ENCODE data around the gene IGFBP3. TPM values are rescaled to one million over a fixed set of nuclear protein-coding genes. Genes with fewer than 3 reads are reported as not detected.

The IGFBP3 gene
- total and polyA plus RNA-seq, 2 experiments from 2014 or later, result 11.2 to 11.3 TPM

DNA sequence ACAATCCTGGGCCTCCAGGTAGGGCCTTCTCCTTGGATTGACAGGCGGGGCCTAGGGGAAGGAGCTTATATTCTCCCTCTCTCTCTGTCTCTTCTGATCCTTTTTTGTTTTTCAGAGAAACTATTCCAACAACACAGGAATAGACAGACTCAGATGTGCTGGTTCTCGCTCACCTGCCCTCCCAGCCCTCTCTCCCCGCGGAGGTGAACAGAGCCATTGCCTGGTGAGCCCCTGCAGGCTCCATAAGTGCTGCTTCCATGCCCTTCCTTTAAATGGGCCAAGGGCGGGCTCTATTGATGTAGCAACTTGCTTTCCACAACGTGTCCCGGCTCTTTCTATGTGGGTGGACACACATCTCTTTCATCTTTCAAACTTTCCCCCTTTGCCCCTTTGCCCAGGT, 47.2 kb upstream of the IGFBP3 start:
- H3K27ac ChIP-seq (ENCODE audit: low read depth), result no peak overlapping the region
- H3K36me3 ChIP-seq (ENCODE audit: insufficient read depth), result no peaks in the 10 kb centered on the region
- H4K20me1 ChIP-seq (replicated peaks; ENCODE audit: insufficient read depth), result no peaks in the 10 kb centered on the region
- no peak overlapping the region for H3K4me2 ChIP-seq
- no peaks in the 10 kb centered on the region for H3K27me3 ChIP-seq (ENCODE audit: insufficient read depth)
- H3F3A ChIP-seq (replicated peaks; ENCODE audit: low read depth), result no peaks in the 10 kb centered on the region
- H3K4me1 Mint-ChIP-seq, result no peaks in the 10 kb centered on the region
- no peak for ATAC-seq
- H3K9me2 ChIP-seq (ENCODE audit: insufficient read depth), result no peaks in the 10 kb centered on the region
- peaks cover 4% of the 10 kb centered on the region for H3K27me3 Mint-ChIP-seq (ENCODE audit: insufficient read depth, low read depth, poor library complexity)
- H3K9me3 Mint-ChIP-seq, result no peaks in the 10 kb centered on the region; the same call in 2 of the 3 replicates
- H3K4me3 Mint-ChIP-seq, result no peak overlapping the region
- no peak for TF ChIP-seq NANOG (IDR thresholded peaks at IDR 0.05; ENCODE audit: borderline replicate concordance)
- no peak for TF ChIP-seq EZH2 (IDR thresholded peaks at IDR 0.05; ENCODE audit: low read depth, unreplicated experiment)
- no peak for TF ChIP-seq JUNB (IDR thresholded peaks at IDR 0.05; ENCODE audit: unreplicated experiment)
- H3K4me3 ChIP-seq, result no peak overlapping the region
- no peak overlapping the region for H2AFZ ChIP-seq
- H3K36me3 Mint-ChIP-seq (ENCODE audit: low read depth), result no peaks in the 10 kb centered on the region
- no peaks in the 10 kb centered on the region for H3K79me2 ChIP-seq (replicated peaks; ENCODE audit: insufficient read depth)
- H3K4me1 ChIP-seq (ENCODE audit: insufficient read depth), result no peaks in the 10 kb centered on the region
- no peak overlapping the region for H3K27ac Mint-ChIP-seq
- DNase-seq (ENCODE audit: low spot score), result no peak

DNA sequence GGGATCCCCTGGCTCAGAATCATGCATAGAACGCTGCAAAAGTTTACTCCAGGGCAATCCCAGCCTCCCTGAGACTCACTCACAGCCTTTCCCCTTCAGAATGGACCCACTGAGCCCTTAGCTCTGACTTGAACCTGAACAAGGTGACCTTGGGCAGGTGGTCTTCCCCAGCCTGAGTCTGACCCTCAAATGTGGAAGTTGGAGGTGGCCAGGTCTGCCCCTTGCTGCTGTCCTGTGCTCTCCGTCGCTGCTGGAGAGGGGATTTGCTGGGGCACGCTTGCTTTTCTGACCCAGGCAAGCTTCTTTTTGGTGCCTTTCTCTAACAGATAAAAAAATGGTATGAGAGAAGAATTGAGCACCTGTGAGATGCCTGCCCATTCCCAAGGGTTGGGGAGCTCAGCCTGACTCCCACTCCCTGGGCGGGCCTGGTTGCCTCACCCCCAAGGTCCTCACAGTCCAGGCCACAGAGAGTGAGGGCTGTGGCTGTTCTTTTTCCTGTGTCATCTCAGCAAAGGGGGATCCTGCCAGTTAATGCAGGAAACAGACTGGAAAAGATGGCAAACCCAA, 46.6 kb upstream of the IGFBP3 start:
- Mint-ChIP-seq H3K4me3 (no peak overlapping the region), H3K27ac (no peak overlapping the region), H3K9me3 (no peaks in the 10 kb centered on the region; the same call in 2 of the 3 replicates), H3K27me3 (ENCODE audit: insufficient read depth, low read depth, poor library complexity) (peaks cover 2% of the 10 kb centered on the region), H3K36me3 (ENCODE audit: low read depth) (no peaks in the 10 kb centered on the region), H3K4me1 (no peaks in the 10 kb centered on the region)
- Histone ChIP-seq H3K4me3 (no peak overlapping the region), H3F3A (replicated peaks; ENCODE audit: low read depth) (no peaks in the 10 kb centered on the region), H3K36me3 (ENCODE audit: insufficient read depth) (no peaks in the 10 kb centered on the region), H3K4me1 (ENCODE audit: insufficient read depth) (no peaks in the 10 kb centered on the region), H2AFZ (no peak overlapping the region), H3K4me2 (no peak overlapping the region), H3K9me2 (ENCODE audit: insufficient read depth) (no peaks in the 10 kb centered on the region), H3K27me3 (ENCODE audit: insufficient read depth) (no peaks in the 10 kb centered on the region), H4K20me1 (replicated peaks; ENCODE audit: insufficient read depth) (no peaks in the 10 kb centered on the region), H3K27ac (ENCODE audit: low read depth) (no peak overlapping the region), H3K79me2 (replicated peaks; ENCODE audit: insufficient read depth) (no peaks in the 10 kb centered on the region)
- ATAC-seq (no peak), DNase-seq (ENCODE audit: low spot score) (no peak)
- TF ChIP-seq ETS1 (IDR thresholded peaks at IDR 0.05) (no peak), CTCF (conservative IDR thresholded peaks at IDR 0.05; ENCODE audit: low read depth in 2 of 2) (no peak), REST (IDR thresholded peaks at IDR 0.05; ENCODE audit: unreplicated experiment) (no peak), ZNF462 (CRISPR knock-in tag; IDR thresholded peaks at IDR 0.05) (no peak), NANOG (IDR thresholded peaks at IDR 0.05; ENCODE audit: borderline replicate concordance) (no peak), ZNF331 (CRISPR knock-in tag; IDR thresholded peaks at IDR 0.05; ENCODE audit: low read depth) (no peak), ZNF114 (CRISPR knock-in tag; IDR thresholded peaks at IDR 0.05) (no peak)

All from GM23338 (cell line).